ENCODE results near the gene PARD3.

Gene PARD3

DNA sequence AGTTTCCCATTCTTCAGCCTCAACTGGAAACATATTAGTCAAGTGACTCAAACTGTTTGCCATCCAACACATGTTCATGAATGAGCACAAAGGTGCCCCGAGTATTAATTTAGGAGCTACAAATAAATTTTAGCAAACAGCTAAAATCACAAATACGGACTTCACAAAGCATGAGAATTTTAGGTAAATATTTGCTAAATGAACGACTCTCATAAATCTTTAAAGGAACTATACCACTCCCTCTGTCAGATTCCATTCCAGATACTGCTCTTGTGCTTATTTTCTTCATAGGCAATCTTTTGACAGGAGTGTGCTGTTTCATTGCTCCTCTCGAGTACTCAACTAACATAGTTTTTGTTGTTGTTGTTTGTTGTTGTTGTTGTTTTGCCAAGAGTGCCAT, 330.9 kb downstream of the PARD3 start:
- no peak for DNase-seq

DNA sequence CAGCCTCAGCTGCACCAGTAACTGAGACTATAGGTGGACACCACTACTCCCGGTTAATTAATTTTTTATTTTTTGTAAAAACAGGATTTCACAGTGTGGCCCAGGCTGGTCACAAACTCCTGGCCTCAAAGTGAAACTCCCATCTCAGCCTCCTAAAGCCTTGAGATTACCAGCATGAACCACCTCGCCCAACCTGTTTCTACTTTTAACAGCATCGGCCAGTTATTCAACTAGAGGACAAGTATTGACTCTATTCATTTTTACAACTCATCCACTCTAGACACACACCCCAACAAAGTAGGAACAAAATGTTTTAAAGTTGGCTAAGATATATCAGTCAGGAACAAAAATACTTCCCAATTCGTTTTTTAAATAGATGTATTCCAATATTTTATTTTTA, 334.8 kb downstream of the PARD3 start:
- no peak for DNase-seq

DNA sequence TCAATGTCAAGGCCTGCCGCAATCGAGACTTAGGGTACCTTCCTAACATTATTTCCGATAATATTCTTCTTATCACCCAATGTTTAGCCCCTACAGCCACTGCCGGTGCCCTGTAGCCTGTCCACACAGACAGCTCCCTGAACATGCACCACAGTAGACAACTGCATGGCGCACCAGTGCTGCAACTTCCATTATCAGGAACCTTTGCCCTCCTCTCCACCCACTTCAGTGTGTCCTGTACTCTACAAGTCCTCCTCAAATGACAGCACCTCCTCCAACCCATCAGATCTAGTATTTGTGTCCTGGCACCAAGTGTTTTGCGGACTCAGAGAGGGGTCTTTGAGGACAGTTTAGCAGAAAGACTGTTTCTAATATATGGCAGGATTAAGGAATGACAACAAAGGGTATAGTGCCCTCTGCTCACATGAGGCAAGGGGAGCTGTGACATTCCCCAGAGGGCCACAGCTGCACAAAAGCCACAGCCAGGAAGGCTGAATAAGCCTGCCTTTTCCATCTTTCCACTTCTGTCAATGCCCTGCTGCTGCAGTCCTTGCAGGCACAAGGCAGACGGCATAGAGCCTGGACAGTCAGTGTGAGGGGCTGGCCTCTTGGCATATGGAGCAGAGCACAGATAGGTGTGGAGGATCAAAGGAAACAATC, 335.4 kb downstream of the PARD3 start:
- DNase-seq = no peak

DNA sequence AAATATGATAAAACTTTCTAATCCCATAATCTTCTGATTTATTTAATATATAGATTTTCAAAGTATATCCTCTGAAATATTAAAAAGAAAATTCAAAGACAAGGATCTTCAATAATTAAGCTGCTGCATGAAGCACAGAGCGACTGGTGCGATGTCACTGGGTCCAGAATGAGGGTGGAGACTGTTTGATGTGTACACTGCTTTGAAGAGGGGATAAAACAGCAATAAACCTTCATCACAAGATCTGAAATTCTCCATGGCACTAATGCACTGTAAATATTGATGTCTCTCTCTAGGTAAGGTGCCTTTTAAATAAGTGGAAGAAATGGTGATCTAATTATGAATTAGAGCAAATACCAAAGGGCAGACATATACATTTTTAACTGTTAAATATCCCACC, 337.8 kb downstream of the PARD3 start:
- DNase-seq = no peak

DNA sequence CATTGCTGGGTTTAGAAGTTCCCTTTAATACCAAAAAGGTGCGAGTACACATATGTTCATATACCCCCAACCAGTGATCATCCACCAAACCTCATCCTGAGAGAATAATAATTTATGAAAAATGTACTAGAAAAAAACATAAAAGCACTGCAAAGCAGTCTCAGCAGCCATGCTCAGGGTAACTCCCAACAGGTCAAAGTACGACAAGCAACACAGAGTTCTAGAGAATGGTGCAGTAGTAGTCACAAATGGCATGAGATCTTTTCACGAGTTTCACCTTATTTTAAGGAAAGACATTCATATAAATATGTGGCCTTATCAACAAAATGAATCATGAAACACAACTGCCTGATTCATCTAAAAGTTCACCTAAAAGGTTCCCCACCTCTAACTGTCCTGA, 338.5 kb downstream of the PARD3 start:
- no peak for DNase-seq

DNA sequence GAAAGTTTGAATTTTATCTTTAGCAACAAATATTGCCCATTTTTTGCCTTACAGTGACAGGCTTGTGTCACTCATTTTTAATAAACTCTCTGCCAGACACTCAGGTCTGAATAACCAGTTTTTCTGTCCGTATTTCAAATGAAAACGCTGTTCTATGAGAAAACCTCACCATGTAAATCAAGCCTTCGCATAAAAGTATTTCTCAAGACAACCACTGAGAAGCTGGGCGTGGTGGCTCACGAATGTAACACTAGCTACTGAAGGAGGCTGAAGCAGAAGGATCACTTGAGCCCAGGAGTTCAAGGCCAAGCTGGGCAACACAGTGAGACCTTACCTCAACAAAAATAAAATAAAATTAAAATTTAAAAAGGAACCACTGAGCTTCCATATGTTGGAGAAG, 339.3 kb downstream of the PARD3 start:
- no peak for DNase-seq

DNA sequence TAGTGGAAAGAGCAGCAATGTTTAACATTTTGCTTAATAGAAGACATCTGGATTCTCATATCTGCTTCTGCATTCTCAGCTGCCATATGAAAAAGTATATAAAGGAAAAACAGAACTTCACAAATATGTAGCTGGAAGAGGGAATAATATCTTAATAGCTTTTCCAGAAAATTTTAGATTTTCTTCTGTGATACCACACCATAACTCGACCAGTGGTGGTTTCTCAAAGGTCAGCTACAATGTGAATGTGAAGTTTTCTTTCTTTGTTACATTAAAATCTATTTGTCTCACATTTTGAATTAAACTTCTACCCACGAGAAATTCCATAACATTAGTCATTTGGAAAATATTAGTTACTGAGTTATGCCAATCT, 339.8 kb downstream of the PARD3 start:
- no peak for DNase-seq

DNA sequence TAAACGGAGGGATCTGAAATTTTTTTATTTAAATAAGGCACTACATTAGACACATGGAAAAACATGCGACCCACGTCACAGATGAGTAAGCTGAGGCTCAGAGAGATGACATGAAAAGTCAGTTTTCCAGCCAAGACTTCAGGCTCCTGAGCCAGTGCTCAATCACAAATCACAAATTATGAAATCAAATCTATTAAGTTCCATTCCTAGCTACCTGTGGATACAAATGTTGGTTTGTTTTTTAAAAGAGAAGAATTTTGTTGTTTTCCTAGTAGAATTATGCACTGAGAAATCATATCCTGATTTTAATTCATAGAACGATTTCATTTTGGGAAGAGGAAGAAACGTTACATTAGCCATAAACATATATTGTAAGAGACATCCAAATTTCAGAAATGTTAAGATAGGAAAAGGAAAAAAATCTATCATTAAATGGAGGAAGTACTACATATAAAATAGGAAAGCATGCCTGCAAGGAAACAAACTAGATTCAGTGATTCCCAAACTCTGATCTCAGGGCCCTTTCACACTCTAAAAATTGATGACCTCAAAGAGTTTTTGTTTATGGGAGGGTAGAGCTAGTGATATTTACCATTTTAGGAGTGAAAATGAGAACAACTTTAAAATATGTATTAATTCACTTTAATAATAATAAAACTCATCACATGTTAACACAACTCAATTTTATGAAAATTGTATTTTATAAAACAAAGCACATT, 340.4 kb downstream of the PARD3 start:
- no peak for DNase-seq

DNA sequence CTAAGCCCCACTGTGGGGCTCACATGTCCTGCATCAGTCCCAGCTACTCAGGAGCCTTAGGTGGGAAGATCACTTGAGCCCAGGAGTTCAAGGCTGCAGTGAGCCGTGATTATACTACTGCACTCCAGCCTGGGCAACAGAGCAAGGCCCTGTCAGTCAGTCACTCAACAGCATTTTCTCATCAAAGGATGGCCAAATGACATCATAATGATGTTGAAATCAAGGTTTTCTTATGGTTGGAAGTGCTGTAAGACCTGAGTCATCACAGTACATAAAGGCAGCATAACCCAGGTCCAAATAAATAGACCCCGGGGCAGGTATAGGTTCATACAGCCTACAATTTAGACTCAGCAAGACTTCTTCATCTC, 341.1 kb downstream of the PARD3 start:
- DNase-seq = no peak

DNA sequence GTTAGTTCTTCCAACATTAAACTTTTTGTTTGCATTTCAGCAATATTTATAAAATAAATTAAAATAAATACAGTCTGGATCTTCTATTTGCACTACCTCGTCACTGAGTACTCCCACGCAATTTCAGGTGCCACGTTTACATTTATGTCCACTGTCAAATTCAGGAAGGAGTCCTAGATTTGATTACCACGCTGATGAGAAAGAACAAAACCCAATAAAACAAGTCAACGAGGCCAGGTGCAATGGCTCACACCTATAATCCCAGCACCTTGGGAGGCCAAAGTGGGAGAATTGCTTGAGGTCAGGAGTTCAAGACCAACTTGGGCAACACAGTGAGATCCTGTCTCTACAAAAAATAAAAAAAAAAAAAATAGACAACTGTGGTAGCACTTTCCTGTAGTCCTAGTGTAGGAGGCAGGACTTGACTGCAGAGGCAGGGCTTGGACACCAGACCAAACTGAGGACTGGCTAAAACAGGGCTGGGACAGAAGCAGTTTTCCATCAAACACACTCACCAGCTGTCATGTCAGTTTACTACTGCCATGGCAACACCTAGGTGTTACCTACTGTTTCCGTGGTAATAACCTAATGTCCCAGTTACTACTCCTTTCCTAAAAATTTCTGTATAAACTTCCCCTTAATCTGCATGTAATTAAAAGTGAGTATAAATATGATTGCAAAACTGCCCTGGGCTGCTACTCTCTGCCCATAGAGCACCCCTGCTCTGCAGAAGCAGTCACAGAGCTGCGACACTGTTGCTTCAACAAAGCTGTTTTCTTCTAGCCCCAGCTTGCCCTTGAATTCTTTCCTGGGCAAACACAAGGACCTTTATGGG, 341.7 kb downstream of the PARD3 start:
- no peak for DNase-seq

DNA sequence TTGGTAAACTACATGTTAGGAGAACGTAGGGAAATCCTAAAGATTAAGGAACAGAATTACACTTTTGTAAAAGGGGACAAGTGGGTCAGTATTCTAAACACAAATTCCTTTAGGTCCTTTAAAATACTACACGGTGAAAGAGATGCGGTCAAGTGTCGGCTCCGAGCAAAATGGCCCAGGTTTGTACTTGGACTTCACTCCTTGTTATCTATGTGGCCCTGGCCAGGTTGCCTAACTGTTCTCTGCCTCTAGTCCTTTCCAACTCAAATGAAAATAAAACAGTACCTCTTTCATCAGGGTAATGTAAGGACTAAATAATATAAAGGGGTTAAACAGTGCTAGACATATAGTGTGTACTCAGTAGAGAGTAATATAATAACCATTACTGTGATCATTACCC, 344.8 kb downstream of the PARD3 start:
- no peak for DNase-seq

DNA sequence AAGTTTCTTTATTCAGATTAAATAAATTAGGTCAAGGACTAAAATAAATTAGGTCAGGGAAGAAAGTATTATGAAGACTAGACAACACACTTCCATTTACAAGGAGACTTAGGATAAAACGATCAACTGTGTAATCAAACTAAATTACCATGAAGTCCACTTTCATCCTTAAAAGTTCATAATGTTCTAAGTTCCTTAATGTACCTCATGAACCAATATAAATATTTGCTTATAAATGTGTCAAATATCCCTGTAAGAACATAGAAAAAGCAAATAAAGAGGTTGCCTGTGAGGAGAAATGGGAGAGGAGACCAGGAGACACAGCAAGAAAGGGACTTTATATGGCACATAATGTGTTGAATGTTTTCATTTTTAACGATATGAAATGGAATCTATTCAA, 345.6 kb downstream of the PARD3 start:
- DNase-seq = no peak

DNA sequence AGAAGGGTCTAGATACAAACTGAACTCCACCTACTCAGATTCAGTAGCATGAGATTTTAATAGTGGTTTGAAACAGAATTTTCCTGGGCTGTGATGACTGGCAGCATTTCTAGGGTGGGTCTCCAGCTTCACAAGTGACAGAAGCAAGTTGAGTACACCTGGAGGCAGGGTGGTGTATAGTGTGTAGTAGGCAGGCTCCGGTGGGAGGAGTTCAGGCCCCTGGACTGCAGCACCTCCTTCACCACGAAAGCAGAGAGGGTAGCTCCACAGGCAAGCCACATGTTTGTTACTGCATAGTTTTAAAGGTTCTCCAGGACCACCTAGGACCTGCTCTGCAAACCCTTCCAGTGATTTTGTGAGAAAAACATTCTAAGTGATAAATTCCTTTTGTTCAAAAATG, 347.2 kb downstream of the PARD3 start:
- DNase-seq = no peak

DNA sequence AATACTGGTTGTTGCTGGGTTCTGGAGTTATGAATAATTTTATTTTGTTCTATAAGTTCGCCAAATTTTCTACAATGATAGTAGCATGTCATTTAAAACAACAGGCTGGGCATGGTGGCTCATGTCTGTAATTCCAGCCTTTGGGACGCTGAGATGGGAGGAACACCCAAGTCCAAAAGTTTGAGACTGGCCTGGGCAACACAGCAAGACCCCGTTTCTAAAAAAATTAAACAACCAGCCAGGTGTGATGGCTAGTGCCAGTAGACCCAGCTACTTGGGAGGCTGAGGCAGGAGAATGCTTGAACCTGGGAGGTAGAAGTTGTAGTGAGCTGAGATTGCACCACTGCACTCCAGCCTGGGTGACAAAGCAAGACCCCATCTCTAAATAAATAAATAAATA, 347.7 kb downstream of the PARD3 start:
- no peak for DNase-seq

DNA sequence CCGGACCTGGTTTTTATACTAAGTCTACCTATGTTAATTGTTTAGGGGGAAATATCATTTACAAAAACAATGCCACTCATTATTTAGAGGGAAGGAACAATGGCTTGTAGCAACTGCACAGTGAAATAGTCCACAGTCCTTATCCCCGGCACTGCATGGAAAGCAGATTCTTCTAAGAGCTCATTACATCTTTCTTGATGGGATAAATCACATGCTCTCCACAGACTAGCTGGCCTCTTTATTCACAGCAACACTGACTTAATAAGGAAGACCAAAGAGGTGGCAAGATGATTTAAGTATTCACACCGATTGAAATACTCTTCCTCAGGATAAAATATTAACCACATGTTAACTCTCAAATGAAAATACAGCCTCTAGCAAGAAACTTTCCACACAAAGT, 349.4 kb downstream of the PARD3 start:
- DNase-seq = no peak

DNA sequence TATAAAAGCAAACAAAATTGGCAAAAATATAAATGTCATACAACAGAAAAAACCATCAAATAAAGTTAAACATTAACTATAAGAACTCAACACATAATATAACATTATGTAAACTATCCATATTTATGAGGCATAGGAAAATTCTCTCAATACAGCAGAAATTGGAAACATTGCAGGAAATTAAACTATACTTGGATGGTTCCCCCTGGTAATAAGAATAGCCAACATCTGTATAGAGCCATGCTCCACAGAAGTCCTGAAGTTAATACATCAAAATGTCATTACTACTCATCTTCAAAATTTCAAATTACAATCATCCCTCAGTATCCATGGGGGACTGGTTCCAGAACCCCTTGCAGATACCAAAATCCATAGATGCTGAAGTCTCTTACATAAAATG, 350.5 kb downstream of the PARD3 start:
- no peak for DNase-seq

DNA sequence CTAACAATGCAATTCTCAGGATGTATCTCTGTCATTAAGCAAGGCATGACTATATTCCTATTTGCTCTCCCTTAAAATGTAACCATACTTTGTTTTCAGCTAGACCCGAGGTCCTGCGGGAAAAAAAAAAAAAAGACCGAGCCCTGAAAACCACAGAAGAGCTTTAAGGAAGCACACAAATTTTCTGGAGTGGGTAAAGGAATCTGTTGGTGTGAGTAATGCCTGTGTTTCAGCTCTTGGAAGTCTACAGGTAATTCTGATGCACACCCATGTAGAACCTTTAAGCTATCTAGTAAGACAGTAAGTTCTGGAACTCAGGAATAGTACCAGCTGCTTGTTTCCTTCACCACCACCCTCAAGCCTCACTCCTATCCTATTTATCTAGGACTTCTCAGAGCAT, 351.1 kb downstream of the PARD3 start:
- DNase-seq = no peak

DNA sequence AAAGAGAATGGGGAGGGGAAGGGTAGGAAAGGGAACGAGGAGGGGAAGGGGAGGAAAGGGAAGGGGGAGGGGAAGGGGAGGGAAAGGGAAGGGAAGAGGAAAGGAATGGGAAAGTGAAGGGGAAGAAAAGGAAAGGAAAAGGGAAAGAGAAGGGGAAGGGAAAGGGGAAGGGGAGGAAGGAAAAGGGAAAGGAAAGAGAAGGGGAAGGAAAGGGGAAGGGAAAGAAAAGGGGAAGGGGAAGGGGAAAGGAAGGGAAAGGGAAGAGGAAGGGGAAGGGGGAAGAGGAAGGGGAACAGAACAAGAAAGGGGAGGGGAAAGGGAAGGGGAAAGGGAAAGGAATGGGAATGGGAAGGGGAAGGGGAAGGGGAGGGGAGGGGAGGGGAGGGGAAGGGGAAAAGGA, 352.1 kb downstream of the PARD3 start:
- DNase-seq = no peak

DNA sequence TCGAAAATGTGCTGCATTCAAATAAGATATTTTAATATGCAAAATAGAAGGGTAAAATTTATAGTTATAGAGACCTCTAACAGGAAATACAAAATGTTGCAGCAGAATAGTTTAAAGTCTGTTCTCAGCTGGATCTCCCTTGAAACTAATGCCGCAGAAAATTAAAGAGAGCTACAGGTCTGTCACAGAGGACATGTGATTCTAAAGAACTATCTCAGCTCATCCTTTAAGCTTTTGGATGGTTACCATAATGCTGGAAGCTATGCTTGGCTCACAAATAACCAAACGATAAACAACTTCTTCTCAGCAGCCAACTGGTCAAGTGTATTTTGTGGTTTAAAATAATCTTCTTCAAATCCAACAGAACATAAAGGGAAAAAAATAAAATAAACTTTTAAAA, 353.0 kb downstream of the PARD3 start:
- DNase-seq = no peak

DNA sequence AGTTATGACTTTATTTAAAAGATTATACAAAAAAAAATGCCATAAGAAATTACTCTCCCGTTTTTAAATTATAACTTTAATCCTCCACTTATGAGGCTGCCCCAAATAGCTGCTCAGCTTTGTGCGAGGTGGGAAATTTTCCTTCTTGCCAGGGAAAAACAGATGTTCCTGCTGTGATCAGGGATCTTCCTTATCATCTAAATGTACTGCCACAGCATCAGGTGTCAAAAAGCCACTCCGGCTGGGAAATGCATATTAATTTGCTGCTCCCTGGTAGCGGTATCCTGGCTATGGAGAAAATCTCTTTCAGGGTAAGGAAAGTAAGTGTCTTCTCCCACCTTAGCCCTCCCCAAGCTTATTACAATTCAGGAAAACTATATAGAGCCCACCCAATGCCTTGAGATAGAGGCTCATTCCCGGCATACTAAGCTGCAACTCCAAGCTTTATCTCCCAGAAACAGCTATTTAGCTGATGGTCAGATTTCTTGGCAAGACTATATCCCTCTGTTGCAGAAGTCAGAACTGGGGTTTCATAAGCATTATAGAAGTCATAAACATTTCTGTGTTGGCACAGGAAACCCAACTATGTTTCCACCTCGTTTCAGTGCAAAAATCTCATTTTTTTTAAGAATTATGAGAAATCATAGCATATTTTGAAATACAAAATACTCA, 360.4 kb downstream of the PARD3 start:
- DNase-seq = no peak

DNA sequence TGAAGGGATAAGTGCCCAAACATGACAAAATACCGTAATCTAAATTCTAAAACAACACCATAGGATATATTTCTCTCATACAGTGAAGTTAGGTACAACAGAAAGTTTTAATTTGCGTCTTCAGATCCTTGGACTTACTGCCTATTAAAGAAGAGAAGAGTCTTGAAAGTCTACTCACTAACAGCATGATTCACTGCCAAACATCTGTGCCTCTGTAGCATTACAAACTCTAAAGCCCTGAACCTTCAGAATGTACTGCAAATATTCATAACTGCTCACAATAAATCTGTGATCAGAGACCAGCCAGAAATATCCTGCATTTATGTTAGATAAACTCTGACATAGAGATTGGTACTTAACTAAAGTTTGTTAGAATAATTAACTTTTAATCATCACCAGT, 365.3 kb downstream of the PARD3 start:
- DNase-seq = no peak

DNA sequence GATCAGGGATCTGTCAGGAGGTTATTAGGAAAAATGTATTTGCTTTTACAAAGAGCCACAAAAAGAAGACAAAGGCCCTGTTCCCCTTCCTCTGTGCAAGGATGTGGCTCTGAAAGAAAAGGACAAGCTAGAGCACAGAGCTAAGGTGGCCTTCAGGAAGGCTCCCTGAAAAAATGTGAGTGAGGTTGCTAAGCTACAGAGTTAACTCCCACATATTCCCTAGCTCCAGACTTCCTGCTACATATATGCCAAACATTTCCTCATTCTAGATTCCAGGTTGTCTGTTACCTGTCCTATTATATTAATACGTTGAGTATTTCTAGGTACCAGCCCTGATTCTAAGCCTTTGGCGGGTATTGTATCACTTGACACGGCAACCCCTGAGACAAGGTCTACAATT, 369.0 kb downstream of the PARD3 start:
- no peak for DNase-seq

Data from right hindlimb (tissue), 1 donor.